HG03196 (cell line): ENCODE data around the gene NOC4L.
"Not testable (repeated sequence)": the region's sequence is repeated elsewhere in the genome, so short reads cannot be mapped to it uniquely, and the experiment has no call there.

Experiments used
- ATAC-seq: cut with Tn5 transposase; IDR thresholded peaks from one replicate; pipeline ENCODE4 v1.9.1; 2021; ENCODE audit not compliant: unreplicated experiment

NOC4L gene

GRCh38 chr12:132180648-132181546 is 36.6 kb downstream of the NOC4L start:
- ATAC-seq, result no peak

DNA sequence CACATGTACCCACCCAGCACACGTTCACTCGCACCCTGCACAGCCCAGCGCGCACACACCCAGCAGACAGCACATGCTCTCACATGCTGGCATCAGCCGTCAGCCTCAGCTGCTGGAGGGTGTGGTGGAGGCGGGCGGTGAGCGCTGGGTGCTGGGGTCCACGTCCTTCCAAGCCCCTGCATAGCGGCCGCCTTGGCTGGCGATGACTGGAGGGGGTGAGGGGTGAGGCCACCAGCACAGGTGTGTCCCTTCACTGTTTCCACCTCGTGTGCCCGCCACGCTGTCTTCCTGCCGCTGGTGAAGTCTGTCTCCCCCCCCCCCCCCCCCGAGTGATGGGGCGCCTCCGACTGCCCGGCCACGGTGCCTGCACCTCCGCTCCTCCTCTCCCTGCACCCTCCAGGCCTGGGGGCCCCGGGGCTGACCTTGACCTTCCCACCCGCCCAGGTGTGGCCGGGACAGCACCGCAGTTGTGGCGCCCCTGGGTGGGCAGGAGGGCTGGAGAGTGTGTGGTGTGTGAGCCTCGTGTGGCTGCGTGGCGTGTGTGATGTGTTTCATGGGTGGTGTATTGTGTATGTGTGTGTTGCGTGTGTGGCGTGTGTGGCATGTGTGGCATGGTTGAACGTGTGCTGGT is 37.4 kb downstream of the NOC4L start:
- ATAC-seq, result no peak

GRCh38 chr12:132182206-132182710 is 38.0 kb downstream of the NOC4L start:
- no peak for ATAC-seq

DNA sequence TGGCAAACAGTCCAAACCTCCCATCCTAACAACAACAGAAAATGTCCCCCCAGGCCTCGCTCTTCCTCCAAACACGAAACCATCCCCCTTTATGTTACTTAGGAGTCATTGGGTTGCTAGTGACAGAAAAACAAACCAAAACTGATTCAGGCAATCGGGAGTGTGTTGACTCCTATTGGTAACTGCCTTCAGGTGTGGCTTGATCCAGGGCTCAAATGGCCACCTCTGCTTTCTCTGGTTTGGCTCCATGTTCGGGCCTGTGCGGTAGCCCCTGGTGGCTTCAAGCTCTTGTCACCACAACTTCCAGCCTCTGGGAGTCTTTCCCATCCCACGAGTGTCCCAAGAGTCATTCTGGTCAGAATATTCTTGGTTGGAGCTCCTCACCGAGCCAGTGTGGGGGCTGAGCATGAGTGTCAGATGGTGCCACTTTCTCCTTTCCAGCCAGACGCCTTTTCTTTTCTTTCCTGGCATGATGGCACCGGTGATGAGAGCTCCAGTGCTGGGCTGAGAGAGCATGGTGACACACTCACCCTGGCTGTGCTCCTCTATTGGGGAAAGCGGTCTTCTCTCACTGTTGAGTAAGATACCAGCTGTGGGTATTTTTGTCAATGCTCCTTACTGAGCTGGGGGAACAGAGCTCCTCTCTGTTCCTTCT is 38.6 kb downstream of the NOC4L start:
- ATAC-seq, result no peak

DNA sequence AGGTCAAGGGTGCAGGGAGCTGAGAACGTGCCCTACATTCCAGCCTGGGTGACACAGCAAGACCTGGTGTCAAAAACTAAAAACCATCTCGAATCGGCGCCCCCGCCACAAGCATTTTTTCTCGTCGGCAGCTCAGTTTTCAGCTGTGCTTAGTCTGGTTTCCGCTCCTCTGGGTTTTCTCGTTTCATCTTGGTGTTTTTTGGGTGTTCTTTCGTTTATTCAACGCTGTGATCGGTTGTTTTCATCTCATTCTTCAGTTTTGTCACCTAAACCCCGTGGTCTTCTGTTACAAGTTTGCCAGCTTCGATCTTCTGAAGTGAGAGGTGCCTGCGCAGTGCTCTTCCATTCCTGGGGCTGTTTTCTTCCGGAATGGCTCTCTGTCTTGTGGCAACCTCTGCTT is 41.4 kb downstream of the NOC4L start:
- no peak for ATAC-seq

- ATAC-seq, result no peak
These were observed 42.1 kb downstream of the NOC4L start for GRCh38 chr12:132186208-132186856.

DNA sequence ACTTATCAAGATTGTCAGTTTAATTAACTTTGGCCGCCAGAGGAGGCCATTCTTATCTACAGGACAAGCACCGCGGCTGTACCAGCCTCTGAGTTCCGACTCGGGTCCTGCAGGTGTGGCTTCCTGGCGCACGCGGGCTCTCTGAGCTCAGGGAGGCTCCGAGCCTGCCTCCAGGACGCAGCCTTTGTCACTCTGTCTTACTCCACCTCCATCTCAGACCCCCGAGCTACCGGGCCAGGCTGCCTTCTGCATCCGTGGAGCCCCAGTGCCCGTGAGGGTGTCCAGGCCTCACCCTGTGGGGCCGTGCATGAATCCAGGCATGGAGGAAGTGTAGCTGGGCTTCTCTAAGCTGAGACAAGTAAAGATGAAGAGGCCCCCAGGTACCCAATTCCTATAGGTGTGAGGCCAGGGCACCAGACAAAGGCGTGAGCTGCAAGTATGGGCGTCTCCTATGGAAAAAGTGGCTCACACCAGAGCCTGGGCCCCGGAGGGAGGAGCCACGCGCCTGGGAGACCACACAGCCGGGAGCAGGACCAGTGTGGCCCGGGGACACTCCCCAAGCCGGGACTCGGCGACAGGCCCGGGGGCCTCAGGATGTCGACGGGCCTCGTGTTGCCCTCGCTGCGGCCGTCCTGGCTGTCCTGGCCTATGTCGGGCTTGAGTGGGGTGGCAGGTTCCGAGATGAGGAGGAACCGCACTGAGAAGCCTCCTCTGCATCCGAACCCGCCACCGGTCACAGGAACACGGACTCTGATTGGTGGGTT is 42.8 kb downstream of the NOC4L start:
- ATAC-seq, result no peak

DNA sequence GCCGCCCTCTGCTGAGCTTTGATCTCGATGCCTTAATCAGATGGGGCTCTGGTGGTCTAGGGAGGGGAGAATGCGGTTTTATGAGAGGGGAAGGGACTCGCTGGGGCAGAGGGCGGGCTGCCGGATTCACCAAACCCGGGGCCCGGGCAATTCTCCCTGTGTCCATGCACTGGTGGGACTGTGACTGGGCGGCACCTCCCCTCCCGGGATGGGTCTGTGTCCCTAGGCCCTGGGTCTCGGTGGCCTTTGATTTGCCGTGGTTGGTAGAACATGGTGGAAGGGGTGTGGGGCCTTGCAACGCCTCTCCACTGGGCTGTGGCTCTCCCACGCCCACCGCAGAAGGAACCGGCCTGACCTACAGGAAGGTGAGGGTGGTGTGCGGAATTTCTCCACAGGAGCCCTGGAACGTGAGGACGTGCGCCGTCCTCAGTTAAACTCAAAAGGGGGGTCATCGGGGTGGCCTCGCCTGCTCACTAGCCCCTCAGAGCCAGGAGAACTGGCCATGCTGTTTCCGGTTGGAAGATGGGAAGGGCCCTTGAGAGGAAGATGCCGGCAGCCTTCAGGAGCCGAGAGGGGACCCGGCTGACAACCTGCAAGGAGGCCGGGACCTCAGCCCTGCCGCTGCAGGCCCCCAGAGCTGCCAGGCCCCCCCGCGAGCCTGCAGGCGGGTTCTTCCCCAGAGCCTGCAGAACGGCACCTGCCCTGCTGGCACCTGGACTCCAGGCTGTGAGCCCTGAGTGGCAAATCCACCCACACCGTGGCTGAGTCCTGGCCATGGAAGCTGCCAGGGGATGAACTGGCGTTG is 43.6 kb downstream of the NOC4L start:
- ATAC-seq, result no peak

DNA sequence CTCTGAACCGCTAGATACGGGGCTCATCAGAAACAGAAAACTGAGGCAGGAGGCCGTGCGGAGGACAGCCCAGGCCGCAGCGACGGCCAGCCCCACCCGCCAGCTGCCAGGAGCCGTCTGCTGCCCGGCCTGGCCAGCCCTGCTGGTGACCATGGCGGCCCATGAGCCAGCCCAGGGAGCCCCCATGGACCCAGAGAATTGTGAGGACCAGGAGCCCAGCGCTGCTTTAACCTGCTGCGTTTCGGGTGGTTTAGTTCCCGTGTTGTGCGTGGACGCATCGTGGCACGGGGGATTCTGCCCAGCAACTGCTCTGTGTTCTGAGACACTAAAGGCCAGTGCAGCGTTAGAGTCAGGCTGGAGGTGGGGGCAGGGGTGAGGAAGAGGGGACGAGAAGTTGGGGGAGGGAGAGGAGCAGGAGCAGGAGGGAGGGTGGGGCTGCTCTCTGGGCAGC is 44.2 kb downstream of the NOC4L start:
- no peak for ATAC-seq

DNA sequence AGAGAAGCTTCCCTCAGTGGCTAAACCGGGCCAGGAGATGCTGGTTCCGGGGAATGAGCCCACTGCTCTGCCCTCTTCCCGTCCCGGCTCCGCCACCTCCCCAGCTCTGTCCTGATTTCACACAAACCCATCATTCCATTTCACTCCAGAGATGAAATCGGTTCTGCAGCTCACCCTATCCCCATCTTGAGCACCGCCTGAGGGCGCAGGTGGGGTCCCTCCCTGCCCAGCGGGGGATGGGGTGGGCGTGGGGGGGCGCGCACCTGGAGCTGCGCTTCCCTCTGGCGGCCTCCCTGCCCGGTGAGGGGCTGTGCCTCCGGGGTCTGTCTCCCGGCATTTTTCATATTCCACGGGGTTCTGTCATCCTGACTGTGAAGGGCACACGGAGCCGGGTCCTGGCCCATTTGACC is 44.7 kb downstream of the NOC4L start:
- no peak for ATAC-seq

- ATAC-seq, result peak; percentile 92
These were observed 45.2 kb downstream of the NOC4L start for GRCh38 chr12:132189378-132190011.

- peak; percentile 24 for ATAC-seq
These were observed 45.9 kb downstream of the NOC4L start for GRCh38 chr12:132190012-132190755.

DNA sequence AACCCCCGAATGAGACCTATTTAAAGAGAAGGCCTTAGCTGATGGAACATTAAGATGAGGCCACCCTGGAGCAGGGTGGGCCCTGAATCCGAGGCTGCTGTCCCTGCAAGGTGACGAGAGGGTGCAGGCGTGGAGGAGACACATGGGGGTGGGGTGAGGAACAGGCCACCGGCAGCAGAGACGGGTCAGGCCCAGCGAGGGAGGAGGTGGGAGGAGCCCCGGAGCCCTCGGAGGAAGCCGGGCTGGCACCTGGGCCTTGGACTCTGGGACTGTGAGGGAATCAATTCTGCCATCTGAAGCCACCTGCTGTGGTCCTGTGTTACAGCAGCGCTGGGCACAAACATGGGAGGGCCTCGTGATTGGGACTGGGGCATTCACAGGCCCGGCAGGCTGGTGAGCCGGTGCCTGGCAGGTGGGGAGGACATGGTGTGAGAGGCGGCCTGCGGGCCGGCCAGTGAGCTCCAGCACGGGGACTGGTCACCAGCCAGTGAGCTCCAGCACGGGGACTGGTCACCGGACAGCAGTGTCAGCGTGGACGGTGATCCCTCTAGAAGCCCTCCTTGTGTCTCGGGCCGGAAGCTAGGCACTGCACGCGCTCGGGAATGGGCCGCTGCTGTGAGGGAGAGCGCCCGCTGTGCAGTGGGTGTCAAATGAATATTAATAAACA is 46.7 kb downstream of the NOC4L start:
- no peak for ATAC-seq

- no peak for ATAC-seq
These were observed 47.7 kb downstream of the NOC4L start for GRCh38 chr12:132191715-132192553.

DNA sequence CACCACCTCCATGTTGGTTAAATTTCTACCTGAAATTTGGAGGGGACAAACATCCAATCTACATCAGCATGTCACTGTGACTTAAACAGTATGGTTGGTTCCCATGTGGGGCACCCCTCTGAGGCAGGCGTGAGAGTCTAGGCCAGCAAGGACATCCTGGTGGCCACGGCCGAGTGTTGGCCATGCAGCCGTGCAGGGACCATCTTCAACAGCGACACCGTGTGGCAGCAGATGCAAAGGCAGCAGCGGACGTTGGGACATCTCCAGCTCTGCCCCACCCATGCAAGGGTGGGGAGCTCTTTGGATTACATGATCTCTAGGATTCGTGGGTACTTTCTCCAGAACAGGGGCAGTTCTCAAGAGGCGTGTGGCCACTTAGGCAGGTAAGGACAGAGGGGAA is 49.8 kb downstream of the NOC4L start:
- no peak for ATAC-seq

DNA sequence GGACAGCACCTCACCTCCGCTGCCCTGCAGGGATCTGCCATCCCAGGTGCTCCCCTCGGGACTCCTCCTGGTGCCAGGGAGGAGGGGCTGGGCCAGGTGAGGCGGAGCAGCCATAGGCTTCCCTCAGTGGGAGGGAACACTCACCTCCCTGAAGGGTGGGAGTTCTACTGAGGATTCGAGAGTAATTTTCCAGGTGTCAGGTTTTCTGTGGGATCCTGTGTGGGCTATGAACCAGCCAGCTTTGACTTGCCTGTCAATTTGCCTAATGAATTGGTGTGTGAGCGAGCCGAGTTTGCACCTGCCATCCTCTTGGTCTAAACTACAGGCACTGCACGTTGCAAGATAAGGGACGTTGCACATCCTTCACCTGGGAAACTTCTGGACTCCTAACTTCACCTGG is 50.3 kb downstream of the NOC4L start:
- no peak for ATAC-seq

DNA sequence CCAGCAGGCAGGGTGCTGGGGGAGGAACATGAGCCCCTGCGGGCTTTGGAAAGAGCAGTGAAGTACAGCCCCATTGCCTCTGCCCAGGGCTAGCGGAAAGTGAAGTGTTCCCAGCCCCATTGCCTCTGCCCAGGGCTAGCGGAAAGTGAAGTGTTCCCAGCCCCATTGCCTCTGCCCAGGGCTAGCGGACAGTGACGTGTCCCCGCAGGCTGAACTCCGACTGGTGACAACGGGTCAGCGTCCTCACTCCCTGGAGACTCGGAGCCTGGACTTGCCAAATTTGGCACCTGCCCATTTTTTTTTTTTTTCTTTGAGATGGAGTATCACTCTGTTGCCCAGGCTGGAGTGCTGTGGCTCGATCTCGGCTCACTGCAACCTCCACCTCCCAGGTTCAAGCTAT is 51.0 kb downstream of the NOC4L start:
- not testable (repeated sequence) for ATAC-seq
